ENCODE measurements around the gene C16orf78.

GRCh38 chr16:49434733-49435132 is 61.1 kb downstream of the C16orf78 start:
- TF ChIP-seq CTCF (IDR thresholded peaks at IDR 0.05), result no peak
- no peak for TF ChIP-seq EP300 (IDR thresholded peaks at IDR 0.05)

Measured in gastroesophageal sphincter (tissue), 3 donors.